ENCODE data around the gene ARHGAP44.

ARHGAP44 gene

GRCh38 chr17:12995896-12996295 is 206.6 kb downstream of the ARHGAP44 start:
- DNase-seq: peak; percentile 51

GRCh38 chr17:12996357-12996756 is 207.1 kb downstream of the ARHGAP44 start:
- DNase-seq: no peak

GRCh38 chr17:12996941-12997340 is 207.6 kb downstream of the ARHGAP44 start:
- DNase-seq: peak; percentile 42

GRCh38 chr17:12998461-12998860 is 209.2 kb downstream of the ARHGAP44 start:
- DNase-seq: no peak

DNA sequence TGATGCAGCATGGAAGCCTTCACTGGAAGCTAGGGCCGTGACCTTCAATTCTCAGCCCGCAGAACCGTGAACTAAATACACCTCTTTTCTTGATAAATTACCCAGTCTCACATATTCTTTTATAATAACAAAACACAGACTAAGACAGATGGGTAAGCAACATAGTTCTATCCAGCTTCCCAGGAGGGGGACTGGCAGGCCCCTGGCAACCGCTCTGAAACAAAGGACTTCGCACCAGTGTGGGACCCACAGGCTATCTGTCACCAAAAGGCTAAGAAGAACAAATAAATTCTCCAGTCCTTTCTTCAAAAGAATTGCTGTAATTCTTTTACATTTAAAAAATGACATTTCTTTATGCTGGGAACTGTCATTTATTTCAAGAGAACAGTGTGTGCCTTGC is 209.6 kb downstream of the ARHGAP44 start:
- DNase-seq: no peak

DNA sequence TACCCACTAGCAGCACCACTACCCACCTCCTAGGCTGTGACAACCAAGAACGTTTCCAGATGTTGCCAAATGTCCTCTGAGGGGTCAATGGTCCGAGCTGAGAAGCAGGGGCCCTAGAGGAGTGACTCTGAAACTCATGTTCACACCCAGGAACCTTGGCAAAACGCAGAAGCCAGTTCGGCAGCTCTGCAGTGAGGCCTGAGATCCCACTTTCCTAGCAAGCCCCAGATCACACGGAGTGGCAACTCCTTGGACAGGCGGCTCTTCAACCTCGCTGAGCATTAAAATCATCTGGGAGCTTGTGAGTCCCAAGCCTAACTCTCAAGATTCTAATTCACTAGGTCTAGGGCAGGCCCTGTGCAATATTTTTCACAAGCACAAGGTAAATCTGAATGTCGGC is 211.3 kb downstream of the ARHGAP44 start:
- DNase-seq: no peak

DNA sequence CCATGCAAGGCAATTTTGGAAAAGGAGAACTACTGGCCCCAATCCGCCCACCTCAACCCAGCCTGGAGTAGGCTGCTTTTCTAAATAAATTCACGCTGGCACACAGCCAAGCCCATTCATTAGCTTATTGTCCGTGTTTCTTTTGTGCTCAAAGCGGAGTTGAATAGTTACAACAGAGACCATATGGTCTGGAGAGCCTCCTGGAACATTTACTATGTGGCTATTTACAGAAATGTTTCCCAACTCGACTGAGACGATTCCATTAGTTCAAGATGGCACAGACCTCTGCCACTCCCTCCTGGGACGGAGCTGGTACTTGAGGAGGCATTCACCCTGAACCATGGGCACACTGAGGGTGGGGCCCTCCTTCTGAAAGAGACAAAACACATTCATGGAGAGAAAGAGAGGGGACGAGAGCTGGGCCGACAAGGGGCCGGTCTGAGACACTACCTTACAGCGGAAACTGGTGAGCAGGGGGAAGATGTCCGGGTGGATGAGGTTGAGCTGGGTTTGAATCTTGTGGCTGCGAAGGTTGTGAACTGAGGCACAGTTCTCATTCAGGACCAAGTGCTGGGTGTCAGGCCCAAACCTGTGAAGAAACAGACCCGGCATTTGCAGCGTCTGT is 212.8 kb downstream of the ARHGAP44 start:
- DNase-seq: no peak

- DNase-seq: peak; percentile 85
Observed at GRCh38 chr17:13002761-13003453, 213.6 kb downstream of the ARHGAP44 start.

- no peak for DNase-seq
Observed at GRCh38 chr17:13003454-13003851, 214.2 kb downstream of the ARHGAP44 start.

DNA sequence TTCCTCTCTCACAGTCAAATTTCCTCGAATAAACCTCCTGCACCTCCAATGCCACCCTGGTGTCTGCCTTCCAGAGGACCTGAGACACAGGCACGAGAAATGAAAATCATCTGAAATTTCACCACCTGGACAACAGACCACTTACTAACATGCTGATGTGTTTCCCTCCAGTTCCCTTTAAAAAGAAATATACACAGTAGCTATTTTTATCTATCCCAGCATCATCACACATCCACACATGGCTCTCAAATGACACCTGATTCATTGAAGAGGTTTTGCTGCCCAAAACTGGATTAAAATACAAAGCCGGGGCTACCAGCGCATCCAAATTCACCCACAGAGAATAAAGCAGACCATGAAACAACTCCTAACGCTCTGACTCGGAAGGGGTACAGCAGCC is 214.6 kb downstream of the ARHGAP44 start:
- DNase-seq: no peak

DNA sequence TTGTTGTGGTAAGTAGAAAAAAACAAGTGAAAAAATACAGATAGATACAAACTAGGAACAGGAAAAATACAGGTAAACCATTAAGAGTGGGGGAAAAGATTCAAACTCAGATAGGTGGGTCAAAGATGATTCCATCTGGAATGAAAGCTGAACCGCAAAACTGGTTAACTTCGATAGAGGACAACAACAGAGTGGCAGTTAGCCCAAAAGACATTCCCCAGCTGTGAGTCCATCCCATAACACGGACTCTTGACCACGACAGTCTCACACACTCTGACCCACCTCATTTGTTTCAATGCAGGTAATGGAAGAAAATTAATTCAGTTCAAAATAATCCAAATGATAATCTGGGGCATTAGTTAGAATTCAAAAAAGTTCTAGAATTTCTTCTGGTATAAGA is 215.0 kb downstream of the ARHGAP44 start:
- no peak for DNase-seq

- DNase-seq: no peak
Observed at GRCh38 chr17:13005530-13005929, 216.2 kb downstream of the ARHGAP44 start.

- no peak for DNase-seq
Observed at GRCh38 chr17:13008461-13008860, 219.2 kb downstream of the ARHGAP44 start.

- DNase-seq: no peak
Observed at GRCh38 chr17:13010959-13011358, 221.7 kb downstream of the ARHGAP44 start.

DNA sequence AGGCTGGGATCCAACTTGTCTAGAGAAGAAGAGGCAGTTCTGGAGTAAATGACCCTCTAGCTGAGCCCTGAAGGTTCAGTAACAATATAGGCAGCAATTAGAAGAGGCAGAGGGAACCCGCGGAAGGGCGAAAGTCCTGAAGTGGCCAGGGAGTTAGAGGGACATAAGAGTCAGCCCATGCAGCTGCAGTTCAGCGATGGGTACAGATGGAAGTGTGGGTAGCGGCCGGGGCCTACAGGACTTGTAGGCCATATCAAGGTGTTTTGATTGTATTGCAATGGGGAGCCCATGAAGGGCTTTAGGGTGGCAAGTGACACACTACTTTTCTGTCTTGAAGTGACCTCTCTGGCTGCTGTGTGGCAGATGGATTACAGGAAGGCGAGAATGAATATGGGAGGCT is 225.5 kb downstream of the ARHGAP44 start:
- no peak for DNase-seq

DNA sequence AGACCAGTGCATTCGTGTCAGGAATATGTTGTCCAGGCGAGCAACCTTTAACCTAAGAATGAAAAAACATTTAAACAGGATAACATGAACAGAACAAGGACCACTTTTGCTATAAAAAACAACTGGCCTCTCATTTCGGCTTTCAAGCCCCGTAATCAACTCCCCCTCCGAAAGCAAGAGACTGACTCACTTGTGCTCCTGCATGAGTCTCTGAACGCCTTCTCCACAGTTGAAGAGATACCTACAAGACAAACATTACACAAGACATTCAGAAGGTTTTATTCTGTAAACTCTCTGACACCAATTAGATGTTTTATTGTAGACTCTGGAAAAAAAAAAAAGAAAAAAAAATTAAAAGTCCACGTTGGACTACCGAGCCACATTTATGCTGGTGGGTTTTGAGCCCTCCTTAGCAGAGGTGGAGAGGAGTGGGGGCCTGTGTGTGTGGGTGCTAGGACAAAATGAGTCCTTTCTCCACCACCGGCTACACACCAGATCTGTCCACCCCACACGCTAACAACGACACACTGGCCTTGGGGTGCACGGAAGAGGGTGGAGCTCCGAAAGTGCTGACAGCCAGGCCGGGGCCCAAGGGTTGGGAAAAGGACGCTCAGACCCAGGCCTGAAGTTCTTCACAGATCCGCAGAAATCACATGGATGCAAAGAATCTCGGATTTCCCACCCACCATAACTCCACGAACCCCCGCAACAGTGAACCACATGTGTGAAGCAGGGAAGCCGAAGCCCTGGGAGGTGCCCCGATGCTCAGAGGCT is 227.8 kb downstream of the ARHGAP44 start:
- no peak for DNase-seq

DNA sequence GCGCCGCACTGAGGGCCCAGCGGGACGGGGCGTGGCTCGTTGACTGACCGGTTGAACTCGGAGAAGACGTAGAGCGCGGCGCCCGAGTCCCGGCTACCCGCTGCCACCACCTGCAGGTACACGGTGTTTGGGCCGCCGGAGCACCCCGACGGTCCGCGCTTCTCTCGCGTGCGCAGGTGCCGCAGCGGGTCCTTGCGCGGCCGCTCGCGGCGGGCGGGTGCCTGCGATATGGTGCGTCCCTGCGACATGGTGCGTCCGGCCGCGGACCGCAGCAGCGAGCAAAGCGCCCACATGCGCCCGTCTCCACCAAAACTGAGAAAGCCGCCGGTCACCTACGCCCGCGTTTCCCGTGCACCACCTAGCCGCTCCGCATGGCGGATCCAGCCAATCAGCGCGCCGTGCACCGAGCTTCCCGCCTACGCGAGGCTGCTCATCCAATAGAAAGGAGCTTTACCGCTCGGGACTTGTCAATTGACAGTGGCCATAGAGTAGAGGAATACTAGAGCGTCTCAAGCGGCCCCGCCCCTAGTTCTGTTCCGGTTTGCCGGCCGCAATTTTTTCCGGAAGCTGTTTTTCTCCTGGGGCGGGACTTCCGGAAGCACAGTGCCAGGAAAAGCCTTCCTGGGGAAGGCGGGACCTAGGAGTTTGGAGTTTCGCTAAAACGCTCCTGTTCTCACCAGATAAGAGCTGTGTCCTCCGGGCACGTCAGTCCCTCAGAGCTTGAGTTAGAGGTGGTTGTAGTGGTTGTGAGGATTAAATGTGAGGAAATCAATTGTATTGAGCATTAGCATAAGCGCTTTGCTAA is 228.6 kb downstream of the ARHGAP44 start, which contains the start of gene ELAC2:
TSS of gene ELAC2 (minus strand) at position 373 of the 805 bp plus-strand sequence. CDS start at position 293, 80 bp downstream.
- DNase-seq: peak; percentile 100

GRCh38 chr17:13024016-13024415 is 234.7 kb downstream of the ARHGAP44 start:
- DNase-seq: no peak

DNA sequence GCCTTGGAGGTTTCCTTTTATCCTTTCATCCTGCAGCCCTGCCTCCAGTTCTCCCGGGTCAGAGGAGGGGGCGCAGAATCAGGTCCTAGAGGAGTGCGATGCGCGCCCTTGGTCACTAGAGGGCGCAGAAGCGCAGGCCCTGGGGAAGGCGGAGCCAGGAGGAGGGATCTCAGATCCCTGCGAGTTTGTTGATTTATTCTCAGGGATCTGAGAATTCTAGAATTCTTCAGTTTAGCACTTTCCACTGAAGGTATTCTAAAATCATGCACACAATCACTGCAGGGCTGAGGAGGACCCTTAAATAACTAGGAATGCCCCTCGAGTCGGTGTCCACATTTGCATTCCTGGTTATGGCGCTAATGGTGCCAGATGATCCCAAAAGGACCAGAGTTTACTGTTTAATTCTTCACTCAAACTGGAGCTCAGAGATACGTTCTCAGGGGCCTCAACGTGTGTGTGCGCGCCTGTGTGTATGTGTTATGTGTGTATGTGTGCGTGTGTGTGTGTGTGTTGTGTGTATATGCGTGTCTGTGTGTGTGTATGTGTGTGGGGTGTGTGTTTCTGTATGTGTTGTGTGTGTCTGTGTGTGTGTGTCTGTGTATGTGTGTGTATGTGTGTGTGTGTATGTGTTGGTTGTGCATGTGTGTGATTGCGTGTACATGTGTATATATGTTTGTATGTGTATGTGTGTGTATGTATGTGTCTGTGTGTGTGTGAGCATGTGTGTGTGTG is 235.4 kb downstream of the ARHGAP44 start:
- DNase-seq: peak; percentile 93

GRCh38 chr17:13025258-13025627 is 235.9 kb downstream of the ARHGAP44 start:
- no peak for DNase-seq

DNA sequence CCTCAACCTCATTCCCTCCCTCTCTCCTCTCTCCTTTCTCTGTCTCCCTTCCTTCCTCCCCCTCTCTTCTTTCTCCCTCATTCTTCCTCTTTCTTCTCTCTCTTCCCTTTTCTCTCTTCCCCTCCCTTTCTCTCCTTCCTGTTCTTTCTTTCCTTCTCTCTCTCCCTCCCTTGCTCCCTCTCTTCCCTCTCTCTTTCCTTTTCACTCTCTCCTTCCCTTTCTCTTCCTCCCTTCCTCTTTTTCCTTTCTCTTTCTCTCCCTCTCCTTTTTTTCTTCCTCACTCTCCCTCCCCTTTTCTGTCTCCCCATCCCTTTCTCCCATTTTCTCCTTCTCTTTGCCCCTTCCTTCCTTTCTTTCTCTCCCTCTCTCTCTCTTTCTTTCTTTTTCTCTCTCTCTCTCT is 236.4 kb downstream of the ARHGAP44 start:
- DNase-seq: no peak

DNA sequence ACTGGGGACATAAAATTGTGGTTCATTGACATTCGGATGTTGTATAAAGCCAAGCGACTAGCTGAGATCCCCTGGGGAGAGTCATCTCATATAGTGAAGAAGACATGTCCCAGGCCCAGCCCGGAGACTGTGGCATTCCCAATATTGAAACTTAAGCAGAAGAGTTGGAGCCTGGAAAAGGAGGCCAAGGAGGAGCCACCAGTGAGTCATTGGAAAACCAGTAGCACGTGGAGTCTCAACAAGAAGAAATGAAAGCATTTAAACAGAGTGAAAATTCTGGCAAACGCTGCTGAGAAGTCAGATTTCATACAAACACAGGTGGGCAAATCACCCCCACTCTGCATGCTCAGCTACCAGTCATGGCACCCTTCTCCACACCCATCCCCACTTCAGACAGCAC is 237.9 kb downstream of the ARHGAP44 start:
- DNase-seq: no peak
